ENCODE measurements around the gene SELE. TPM values are rescaled to one million over a fixed set of nuclear protein-coding genes. Genes with fewer than 3 reads are reported as not detected.

Gene SELE
- total and polyA plus RNA-seq, 2 experiments from 2014 or later, result not detected

DNA sequence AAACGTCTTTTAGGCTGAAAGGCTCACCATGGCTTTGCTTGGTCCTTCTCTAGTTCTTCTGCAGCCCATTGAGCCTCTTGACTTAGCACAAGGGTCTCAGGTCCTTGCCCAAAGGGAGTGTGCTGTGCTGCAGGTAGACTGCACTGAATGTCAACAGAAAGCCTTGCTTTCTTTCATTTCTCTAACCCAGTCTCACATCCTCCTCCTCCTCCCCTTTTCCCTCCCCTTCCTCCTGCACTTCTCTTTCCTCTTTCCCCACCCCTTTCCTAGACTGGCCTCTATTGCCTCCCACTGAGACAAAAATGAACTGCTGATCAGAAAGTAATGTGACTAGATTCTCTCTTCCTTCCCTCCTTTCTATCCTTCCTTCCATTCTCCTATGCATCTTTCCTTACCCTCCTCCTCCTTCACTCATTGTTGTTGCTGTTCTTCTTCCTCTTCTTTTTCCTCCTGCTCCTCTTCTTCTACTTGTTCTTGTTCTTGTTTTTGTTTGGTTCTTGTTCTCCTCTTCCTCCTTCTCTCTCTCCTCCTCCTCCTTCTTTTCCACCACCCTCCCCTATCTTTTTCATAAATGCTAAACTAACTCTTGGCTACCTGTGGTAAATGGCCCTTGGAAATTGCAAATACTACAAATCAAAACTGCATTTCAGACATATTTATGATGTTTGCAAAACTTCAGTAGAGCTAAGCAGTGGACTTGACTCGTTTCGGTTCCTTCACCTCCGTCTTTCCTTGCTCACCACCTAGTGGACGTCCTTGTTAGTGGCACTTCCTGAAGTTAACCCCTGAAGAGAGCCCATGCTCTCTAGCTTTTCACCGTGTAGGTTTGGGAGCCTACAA lies 22.2 kb downstream of the SELE start, which contains the start of gene SELL:
SELL (minus strand) TSS at position 152 of the 840 bp plus-strand sequence; CDS start at position 30, 122 bp downstream.
- 0 to 1% methylated on average over 6 of the region's 6 CpGs for WGBS, 2 experiments (ENCODE audit: low coverage in 1 of 2, low lambda C conversion rate in 2 of 2, missing lambda C conversion rate in 2 of 2)
- no peaks in the 10 kb centered on the region for H3K79me2 ChIP-seq (ENCODE audit: insufficient read depth)
- no peaks in the 10 kb centered on the region for H3K36me3 ChIP-seq (ENCODE audit: low read depth)
- no peaks in the 10 kb centered on the region for H4K20me1 ChIP-seq (ENCODE audit: insufficient read depth)
- no peaks in the 10 kb centered on the region for H3K9me3 ChIP-seq (ENCODE audit: low read depth)
- no peaks in the 10 kb centered on the region for H3K9me2 ChIP-seq (ENCODE audit: insufficient read depth)
- H3F3A ChIP-seq (ENCODE audit: insufficient read depth), result no peaks in the 10 kb centered on the region
- H3K27ac ChIP-seq, result no peak within 1 kb of the TSS
- H3K4me2 ChIP-seq (ENCODE audit: unreplicated experiment), result peak within 1 kb of the TSS; percentile 79
- H2AFZ ChIP-seq, result peak within 1 kb of the TSS; percentile 92
- peak within 1 kb of the TSS; percentile 71 for H3K4me3 ChIP-seq
- no peak within 1 kb of the TSS for H3K9ac ChIP-seq
- no peak for TF ChIP-seq EZH2phosphoT487 (IDR thresholded peaks at IDR 0.05; ENCODE audit: insufficient read depth, low read depth)
- no peak for TF ChIP-seq EZH2 (IDR thresholded peaks at IDR 0.05; ENCODE audit: insufficient read depth, poor library complexity, severe bottlenecking)
- in situ Hi-C loops (cut with MboI), result no loop called here
- DNase-seq, result peak; percentile 80
- H3K27me3 ChIP-seq (replicated peaks; ENCODE audit: insufficient read depth), result peaks cover 11% of the 10 kb centered on the region
- H3K4me1 ChIP-seq (ENCODE audit: insufficient read depth), result no peaks in the 10 kb centered on the region

DNA sequence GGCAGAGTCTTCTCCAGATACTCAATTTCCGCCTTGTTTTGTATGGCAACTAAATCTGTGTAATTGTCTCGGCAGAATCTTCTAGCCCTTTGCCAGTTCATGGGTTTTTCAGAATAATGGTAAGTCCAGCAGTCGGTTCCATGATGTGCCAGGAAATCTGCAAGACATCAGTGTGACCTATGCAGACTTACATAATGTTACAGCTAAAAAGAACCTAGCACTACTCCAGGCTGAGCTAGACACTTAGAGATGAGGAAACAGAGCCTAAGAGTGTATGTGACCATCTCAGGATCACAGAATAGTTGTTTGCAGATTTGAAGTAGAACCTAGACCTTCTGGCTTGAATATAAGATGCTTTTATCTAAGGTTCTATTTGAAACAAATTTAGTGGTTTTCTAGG lies 25.2 kb downstream of the SELE start:
- no peak for DNase-seq
- Histone ChIP-seq H3K4me1 (ENCODE audit: insufficient read depth) (no peaks in the 10 kb centered on the region), H3K36me3 (ENCODE audit: low read depth) (no peaks in the 10 kb centered on the region), H2AFZ (no peak overlapping the region), H4K20me1 (ENCODE audit: insufficient read depth) (no peaks in the 10 kb centered on the region), H3K27ac (no peak overlapping the region), H3K9me3 (ENCODE audit: low read depth) (no peaks in the 10 kb centered on the region), H3K9me2 (ENCODE audit: insufficient read depth) (no peaks in the 10 kb centered on the region), H3K4me2 (ENCODE audit: unreplicated experiment) (no peak overlapping the region), H3K27me3 (replicated peaks; ENCODE audit: insufficient read depth) (peaks cover 24% of the 10 kb centered on the region), H3F3A (ENCODE audit: insufficient read depth) (no peaks in the 10 kb centered on the region), H3K4me3 (no peak overlapping the region), H3K79me2 (ENCODE audit: insufficient read depth) (no peaks in the 10 kb centered on the region), H3K9ac (no peak overlapping the region)
- TF ChIP-seq EZH2phosphoT487 (IDR thresholded peaks at IDR 0.05; ENCODE audit: insufficient read depth, low read depth) (no peak), EZH2 (IDR thresholded peaks at IDR 0.05; ENCODE audit: insufficient read depth, poor library complexity, severe bottlenecking) (no peak)
- 56 to 62% methylated on average over 3 of the region's 3 CpGs for WGBS, 2 experiments (ENCODE audit: low coverage in 1 of 2, low lambda C conversion rate in 2 of 2, missing lambda C conversion rate in 2 of 2)
- in situ Hi-C loops (cut with MboI), result no loop called here

DNA sequence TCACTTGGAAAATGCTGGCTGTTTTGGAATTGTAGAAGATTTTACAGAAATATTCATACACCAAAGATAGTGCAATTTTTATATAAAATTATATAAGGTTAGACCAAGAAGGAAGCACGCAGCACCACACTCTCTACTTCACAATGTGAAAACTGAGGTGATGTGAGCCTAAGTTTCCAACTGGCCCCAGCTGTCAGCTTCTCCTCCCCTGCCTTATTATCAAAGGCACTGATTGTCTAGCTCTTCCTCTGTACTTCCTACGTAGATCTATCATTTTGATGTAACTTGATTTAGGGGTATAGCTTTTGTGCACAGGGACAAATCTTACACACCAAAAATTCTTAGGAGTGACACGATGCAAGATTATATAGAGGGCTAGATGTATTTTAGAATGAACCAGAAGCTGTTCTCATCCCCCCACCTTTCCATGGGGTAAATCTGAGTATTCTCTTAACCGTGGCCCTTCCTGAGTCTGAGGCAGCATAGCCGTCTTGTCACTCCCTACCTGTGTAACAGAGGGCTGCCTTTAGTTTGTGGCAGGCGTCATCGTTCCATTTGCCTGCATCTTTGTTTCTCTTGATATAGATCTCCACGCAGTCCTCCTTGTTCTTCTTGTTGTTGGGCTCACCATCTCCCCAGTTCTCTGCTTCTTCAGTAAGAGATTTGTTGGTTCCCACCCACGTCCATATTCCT lies 25.8 kb downstream of the SELE start:
- in situ Hi-C loops (cut with MboI), result no loop called here
- H4K20me1 ChIP-seq (ENCODE audit: insufficient read depth), result no peaks in the 10 kb centered on the region
- WGBS, 2 experiments (ENCODE audit: low coverage in 1 of 2, low lambda C conversion rate in 2 of 2, missing lambda C conversion rate in 2 of 2), result 46 to 52% methylated on average over 9 of the region's 9 CpGs
- no peak overlapping the region for H3K9ac ChIP-seq
- no peaks in the 10 kb centered on the region for H3F3A ChIP-seq (ENCODE audit: insufficient read depth)
- no peaks in the 10 kb centered on the region for H3K79me2 ChIP-seq (ENCODE audit: insufficient read depth)
- no peak overlapping the region for H3K4me2 ChIP-seq (ENCODE audit: unreplicated experiment)
- DNase-seq, result no peak
- no peak overlapping the region for H2AFZ ChIP-seq
- H3K4me3 ChIP-seq, result no peak overlapping the region
- H3K36me3 ChIP-seq (ENCODE audit: low read depth), result no peaks in the 10 kb centered on the region
- H3K9me2 ChIP-seq (ENCODE audit: insufficient read depth), result no peaks in the 10 kb centered on the region
- no peaks in the 10 kb centered on the region for H3K9me3 ChIP-seq (ENCODE audit: low read depth)
- no peak overlapping the region for H3K27ac ChIP-seq
- peaks cover 24% of the 10 kb centered on the region for H3K27me3 ChIP-seq (replicated peaks; ENCODE audit: insufficient read depth)
- no peaks in the 10 kb centered on the region for H3K4me1 ChIP-seq (ENCODE audit: insufficient read depth)
- TF ChIP-seq EZH2 (IDR thresholded peaks at IDR 0.05; ENCODE audit: insufficient read depth, poor library complexity, severe bottlenecking) (no peak), EZH2phosphoT487 (IDR thresholded peaks at IDR 0.05; ENCODE audit: insufficient read depth, low read depth) (no peak)

DNA sequence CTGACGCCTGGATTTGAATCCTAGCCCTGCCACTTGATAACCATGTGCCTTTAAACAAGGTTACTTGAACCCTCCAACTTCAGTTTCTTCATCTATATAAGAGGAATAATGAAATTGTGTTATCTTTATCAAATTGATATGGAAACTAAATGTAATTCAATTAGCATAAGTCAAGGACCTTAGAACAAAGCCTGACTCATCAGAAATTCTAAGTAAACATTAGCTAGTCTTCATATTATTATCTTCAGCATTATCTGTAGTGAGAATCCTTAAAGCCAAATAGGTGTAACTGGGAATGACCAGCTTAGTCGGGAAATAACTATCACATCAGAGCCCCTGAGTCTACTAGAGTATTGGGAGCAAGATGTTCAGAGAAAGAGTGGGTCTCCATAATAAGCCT lies 29.1 kb downstream of the SELE start:
- no peak for DNase-seq
- 54 to 64% methylated on average over 2 of the region's 2 CpGs for WGBS, 2 experiments (ENCODE audit: low coverage in 1 of 2, low lambda C conversion rate in 2 of 2, missing lambda C conversion rate in 2 of 2)
- Histone ChIP-seq H3K79me2 (ENCODE audit: insufficient read depth) (no peaks in the 10 kb centered on the region), H3K36me3 (ENCODE audit: low read depth) (no peaks in the 10 kb centered on the region), H3K27ac (no peak overlapping the region), H3K9ac (no peak overlapping the region), H3K4me3 (no peak overlapping the region), H3K4me1 (ENCODE audit: insufficient read depth) (no peaks in the 10 kb centered on the region), H3K4me2 (ENCODE audit: unreplicated experiment) (no peak overlapping the region), H3K27me3 (replicated peaks; ENCODE audit: insufficient read depth) (peaks cover 26% of the 10 kb centered on the region), H4K20me1 (ENCODE audit: insufficient read depth) (no peaks in the 10 kb centered on the region), H3F3A (ENCODE audit: insufficient read depth) (no peaks in the 10 kb centered on the region), H2AFZ (no peak overlapping the region), H3K9me2 (ENCODE audit: insufficient read depth) (no peaks in the 10 kb centered on the region), H3K9me3 (ENCODE audit: low read depth) (no peaks in the 10 kb centered on the region)
- in situ Hi-C loops (cut with MboI), result no loop called here
- TF ChIP-seq EZH2phosphoT487 (IDR thresholded peaks at IDR 0.05; ENCODE audit: insufficient read depth, low read depth), result no peak
